SJCRH30 (cell line): ENCODE measurements around the gene ACSL5. TPM values are rescaled to one million over a fixed set of nuclear protein-coding genes. Genes with fewer than 3 reads are reported as not detected.
"Not testable (repeated sequence)": the region's sequence is repeated elsewhere in the genome, so short reads cannot be mapped to it uniquely, and the experiment has no call there.

ENCODE experiments used
- DNase-seq, 2 experiments: peaks; one replicate each; pipeline ENCODE4 v3.0.0-alpha.2; 2015 to 2020
- H3K27ac ChIP-seq: fragments of 250-450 bp; sonication (Bioruptor Pico); 2 replicates; pipeline ENCODE4 v1.5.1; 2020; ENCODE audit warnings: mild to moderate bottlenecking, moderate library complexity
- H3K27me3 ChIP-seq: fragments of 250-450 bp; sonication (Bioruptor Pico); 2 replicates; pipeline ENCODE4 v1.5.1; 2020; ENCODE audit warnings: mild to moderate bottlenecking, moderate library complexity
- H3K36me3 ChIP-seq: fragments of 250-450 bp; sonication (Bioruptor Pico); 2 replicates; pipeline ENCODE4 v1.5.1; 2020; ENCODE audit warnings: mild to moderate bottlenecking, moderate library complexity
- H3K4me1 ChIP-seq: fragments of 250-450 bp; sonication (Bioruptor Pico); 2 replicates; pipeline ENCODE4 v1.5.1; 2020; ENCODE audit warnings: mild to moderate bottlenecking, moderate library complexity
- H3K4me3 ChIP-seq: fragments of 250-450 bp; sonication (Bioruptor Pico); 2 replicates; pipeline ENCODE4 v1.5.1; 2020; ENCODE audit warnings: mild to moderate bottlenecking, moderate library complexity
- H3K9me3 ChIP-seq: fragments of 250-450 bp; sonication (Bioruptor Pico); replicated peaks from 2 replicates; pipeline ENCODE4 v1.5.1; 2020; ENCODE audit warnings: mild to moderate bottlenecking, moderate library complexity
- total RNA-seq: library from RNA; depleted of rRNA; stranded (reverse); fragments of >200 nt; shearing (Covaris generic); gene quantifications from 2 replicates; pipeline ENCODE4 v1.2.3, GENCODE V29; 2014

The ACSL5 gene
- total RNA-seq, 1 experiment from 2014 or later, result 0.06 TPM

DNA sequence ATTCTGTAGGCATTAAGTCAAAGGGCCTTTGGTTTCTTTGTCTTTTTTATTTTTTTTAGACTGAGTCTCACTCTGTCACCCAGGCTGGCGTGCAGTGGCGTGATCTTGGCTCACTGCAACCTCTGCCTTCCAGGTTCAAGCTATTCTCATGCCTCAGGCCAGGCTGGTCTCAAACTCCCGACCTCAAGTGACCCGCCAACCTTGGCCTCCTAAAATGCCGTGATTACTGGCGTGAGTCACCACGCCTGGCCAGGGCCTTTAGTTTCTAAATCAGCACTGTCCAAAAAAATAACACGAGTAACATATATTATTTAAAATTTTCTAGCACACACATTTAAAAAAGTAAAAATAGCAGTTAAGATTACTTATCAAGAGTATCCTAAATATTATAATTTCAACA, 11.1 kb upstream of the ACSL5 start:
- Histone ChIP-seq H3K36me3 (no peaks in the 10 kb centered on the region), H3K9me3 (no peaks in the 10 kb centered on the region), H3K27me3 (peaks cover 5% of the 10 kb centered on the region; the same call in 1 of the 2 replicates), H3K4me3 (no peak overlapping the region), H3K4me1 (no peaks in the 10 kb centered on the region), H3K27ac (no peak overlapping the region)
- DNase-seq, result no peak

DNA sequence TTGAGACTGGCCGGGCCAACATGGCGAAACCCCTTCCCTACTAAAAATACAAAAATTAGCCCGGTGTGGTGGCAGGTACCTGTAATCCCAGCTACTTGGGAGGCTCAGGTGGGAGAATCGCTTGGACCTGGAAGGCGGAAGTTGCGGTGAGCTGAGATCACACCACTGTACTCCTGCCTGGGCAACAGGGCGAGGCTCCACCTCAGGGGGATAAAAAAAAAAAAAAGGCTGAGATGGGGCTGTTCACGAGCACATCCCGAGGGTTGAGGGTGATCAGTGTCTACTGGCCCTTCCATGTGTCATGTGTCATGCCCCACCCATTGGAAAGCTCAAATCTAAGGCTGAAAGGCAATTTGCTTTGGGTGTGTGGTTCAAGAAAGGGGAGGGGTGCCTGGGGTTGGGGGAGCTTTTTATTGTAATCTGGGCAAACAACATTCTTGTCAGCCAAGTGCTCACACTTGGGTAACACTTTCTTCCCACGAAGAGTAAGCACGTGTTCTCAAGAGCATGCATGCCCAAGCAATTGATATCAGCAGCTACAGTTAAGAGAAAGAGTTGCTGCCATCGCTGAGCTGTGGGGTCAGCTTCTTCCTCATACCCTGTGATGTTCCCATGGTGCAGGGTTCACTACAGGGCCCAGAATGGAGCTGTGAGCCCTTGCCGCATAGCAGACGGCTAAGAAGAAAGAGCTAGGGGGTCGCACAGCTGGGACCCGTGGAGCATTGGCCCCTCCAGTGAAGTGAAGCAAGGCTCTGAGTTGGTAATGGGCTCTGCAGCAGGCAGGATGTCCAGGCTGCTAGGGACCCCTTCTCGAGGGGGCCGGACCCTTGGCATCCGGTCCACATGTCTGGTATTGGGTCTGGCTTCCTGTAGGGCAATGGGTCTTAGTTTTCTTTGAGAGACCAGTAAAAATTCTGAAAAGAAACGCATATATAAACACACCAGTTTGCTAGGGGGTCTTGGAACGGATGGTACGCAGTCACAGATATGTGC, 9.9 kb upstream of the ACSL5 start:
- H3K4me1 ChIP-seq, result no peaks in the 10 kb centered on the region
- peaks cover 5% of the 10 kb centered on the region; the same call in 1 of the 2 replicates for H3K27me3 ChIP-seq
- no peak for DNase-seq
- H3K27ac ChIP-seq, result no peak overlapping the region
- H3K4me3 ChIP-seq, result no peak overlapping the region
- no peaks in the 10 kb centered on the region for H3K36me3 ChIP-seq
- no peaks in the 10 kb centered on the region for H3K9me3 ChIP-seq

DNA sequence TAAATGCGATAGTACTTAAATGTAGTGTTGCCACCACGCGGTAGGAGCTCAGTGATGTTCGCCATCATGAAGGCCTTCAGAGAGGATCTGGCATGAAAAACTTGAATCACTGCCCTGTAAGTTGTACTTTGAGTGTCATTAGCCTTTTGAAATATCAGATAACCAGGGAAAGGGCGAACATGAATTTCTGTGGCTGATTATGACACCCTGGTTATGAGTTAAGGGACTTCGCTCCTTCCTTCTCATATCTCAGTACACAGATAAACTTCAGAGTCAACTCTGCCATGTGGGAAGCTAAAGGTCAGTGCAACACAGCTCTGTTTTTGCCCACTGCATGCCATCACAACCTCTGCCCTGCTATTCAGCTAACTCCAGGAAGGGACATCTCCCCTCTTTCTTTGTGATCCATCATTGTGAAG, 8.9 kb upstream of the ACSL5 start:
- Histone ChIP-seq H3K9me3 (no peaks in the 10 kb centered on the region), H3K4me1 (no peaks in the 10 kb centered on the region), H3K36me3 (no peaks in the 10 kb centered on the region), H3K27me3 (peaks cover 5% of the 10 kb centered on the region; the same call in 1 of the 2 replicates), H3K27ac (no peak overlapping the region), H3K4me3 (no peak overlapping the region)
- DNase-seq, result no peak

DNA sequence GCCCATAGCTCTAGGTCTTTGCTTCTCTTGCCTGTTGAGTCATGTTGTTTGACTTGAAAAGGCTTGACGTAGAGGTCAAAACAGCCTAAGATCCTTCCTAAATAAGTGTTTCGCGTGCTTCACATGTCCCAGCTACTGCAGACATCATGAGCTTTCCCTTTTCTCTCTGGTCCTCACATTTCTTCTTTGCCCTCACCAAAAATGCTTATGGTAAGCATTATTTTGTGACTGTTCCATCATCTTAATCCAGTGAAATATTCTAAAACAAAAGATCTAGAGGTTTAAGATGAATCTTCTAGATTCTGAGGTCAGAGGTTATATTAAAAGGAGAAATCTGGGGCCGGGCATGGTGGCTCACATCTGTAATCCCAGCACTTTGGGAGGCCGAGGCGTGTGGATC, 8.5 kb upstream of the ACSL5 start:
- Histone ChIP-seq H3K4me3 (no peak overlapping the region), H3K4me1 (no peaks in the 10 kb centered on the region), H3K36me3 (no peaks in the 10 kb centered on the region), H3K9me3 (no peaks in the 10 kb centered on the region), H3K27ac (no peak overlapping the region), H3K27me3 (peaks cover 5% of the 10 kb centered on the region; the same call in 1 of the 2 replicates)
- no peak for DNase-seq

DNA sequence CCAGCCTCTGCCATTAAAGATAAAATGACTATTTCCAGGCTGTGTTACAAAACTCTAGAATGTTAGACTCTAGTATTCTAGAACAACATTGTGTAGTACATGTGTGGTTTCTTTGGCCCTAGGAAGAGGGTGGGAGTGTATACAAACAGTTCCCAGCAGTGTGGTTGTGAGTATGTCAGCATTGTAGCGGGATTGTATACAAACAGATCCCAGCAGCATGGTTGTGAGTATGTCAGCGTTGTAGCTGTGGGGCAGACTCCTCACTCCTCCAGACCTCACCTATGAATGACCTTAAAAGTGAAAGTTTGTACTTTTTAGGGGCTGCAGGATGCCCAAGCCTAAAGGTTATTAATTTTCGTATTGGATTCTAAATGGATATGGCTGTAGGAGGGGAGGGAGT, 6.9 kb upstream of the ACSL5 start:
- Histone ChIP-seq H3K27me3 (no peaks in the 10 kb centered on the region), H3K4me3 (no peak overlapping the region), H3K27ac (no peak overlapping the region), H3K9me3 (no peaks in the 10 kb centered on the region), H3K36me3 (no peaks in the 10 kb centered on the region), H3K4me1 (no peaks in the 10 kb centered on the region)
- no peak for DNase-seq

DNA sequence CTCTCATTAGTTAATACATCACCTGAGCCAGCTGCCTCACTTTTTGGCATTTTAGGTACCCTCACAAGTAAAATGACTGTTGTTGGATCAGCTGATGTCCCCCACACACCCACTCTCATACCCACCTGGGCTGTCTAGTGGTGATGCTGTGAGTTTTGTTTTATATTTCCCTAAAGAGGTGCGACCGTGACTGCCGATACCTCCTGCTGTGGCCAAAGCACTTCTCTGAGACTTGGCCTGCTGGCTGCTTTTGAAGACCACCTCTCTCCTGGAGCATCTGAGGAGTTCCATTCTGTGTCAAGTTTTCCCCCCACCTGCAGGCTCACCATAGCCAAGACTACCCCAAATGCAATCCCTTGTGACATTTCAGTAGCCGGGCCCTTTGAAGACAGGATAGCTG, 6.4 kb upstream of the ACSL5 start:
- Histone ChIP-seq H3K9me3 (no peaks in the 10 kb centered on the region), H3K4me3 (no peak overlapping the region), H3K36me3 (no peaks in the 10 kb centered on the region), H3K4me1 (no peaks in the 10 kb centered on the region), H3K27ac (no peak overlapping the region), H3K27me3 (no peaks in the 10 kb centered on the region)
- DNase-seq, result no peak

GRCh38 chr10:112369495-112370423, 4.2 kb upstream of the ACSL5 start:
- H3K36me3 ChIP-seq, result no peaks in the 10 kb centered on the region
- no peaks in the 10 kb centered on the region for H3K9me3 ChIP-seq
- H3K27ac ChIP-seq, result no peak overlapping the region
- H3K4me1 ChIP-seq, result no peaks in the 10 kb centered on the region
- H3K27me3 ChIP-seq, result no peaks in the 10 kb centered on the region
- DNase-seq, result no peak
- H3K4me3 ChIP-seq, result no peak overlapping the region

DNA sequence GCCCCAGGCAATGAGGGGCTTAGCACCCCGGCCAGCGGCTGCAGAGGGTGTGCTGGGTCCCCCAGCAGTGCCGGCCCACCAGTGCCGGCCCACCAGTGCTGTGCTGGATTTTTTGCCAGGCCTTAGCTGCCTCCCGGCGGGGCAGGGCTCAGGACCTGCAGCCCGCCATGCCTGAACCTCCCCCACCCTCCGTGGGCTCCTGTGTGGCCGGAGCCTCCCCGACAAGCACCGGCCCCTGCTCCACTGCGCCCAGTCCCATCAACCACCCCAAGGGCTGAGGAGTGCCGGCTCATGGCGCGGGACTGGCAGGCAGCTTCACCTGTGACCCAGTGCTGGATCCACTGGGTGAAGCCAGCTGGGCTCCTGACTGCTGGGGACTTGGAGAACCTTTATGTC, 3.5 kb upstream of the ACSL5 start:
- Histone ChIP-seq H3K27ac (no peak overlapping the region), H3K9me3 (no peaks in the 10 kb centered on the region), H3K27me3 (peaks cover 4% of the 10 kb centered on the region; the same call in 1 of the 2 replicates), H3K4me1 (no peaks in the 10 kb centered on the region; the same call in 1 of the 2 replicates), H3K36me3 (no peaks in the 10 kb centered on the region), H3K4me3 (no peak overlapping the region)
- DNase-seq, result no peak

- not testable (repeated sequence) for H3K4me3 ChIP-seq, H3K9me3 ChIP-seq, H3K4me1 ChIP-seq, H3K27ac ChIP-seq, DNase-seq, H3K27me3 ChIP-seq, H3K36me3 ChIP-seq
Measured at GRCh38 chr10:112371326-112371725, 2.6 kb upstream of the ACSL5 start.

GRCh38 chr10:112372182-112372810, 1.6 kb upstream of the ACSL5 start:
- H3K27me3 ChIP-seq, result peaks cover 12% of the 10 kb centered on the region
- H3K27ac ChIP-seq, DNase-seq, H3K4me3 ChIP-seq, H3K36me3 ChIP-seq, H3K9me3 ChIP-seq, H3K4me1 ChIP-seq: not testable (repeated sequence)

GRCh38 chr10:112374724-112375541, 1.0 kb downstream of the ACSL5 start:
- H3K9me3 ChIP-seq, result no peaks in the 10 kb centered on the region
- H3K27me3 ChIP-seq, result peaks cover 14% of the 10 kb centered on the region
- H3K4me1 ChIP-seq, result no peaks in the 10 kb centered on the region; the same call in 1 of the 2 replicates
- DNase-seq, result peak; percentile 5 to 13
- H3K27ac ChIP-seq, result no peak overlapping the region
- H3K4me3 ChIP-seq, result no peak overlapping the region
- H3K36me3 ChIP-seq, result no peaks in the 10 kb centered on the region

DNA sequence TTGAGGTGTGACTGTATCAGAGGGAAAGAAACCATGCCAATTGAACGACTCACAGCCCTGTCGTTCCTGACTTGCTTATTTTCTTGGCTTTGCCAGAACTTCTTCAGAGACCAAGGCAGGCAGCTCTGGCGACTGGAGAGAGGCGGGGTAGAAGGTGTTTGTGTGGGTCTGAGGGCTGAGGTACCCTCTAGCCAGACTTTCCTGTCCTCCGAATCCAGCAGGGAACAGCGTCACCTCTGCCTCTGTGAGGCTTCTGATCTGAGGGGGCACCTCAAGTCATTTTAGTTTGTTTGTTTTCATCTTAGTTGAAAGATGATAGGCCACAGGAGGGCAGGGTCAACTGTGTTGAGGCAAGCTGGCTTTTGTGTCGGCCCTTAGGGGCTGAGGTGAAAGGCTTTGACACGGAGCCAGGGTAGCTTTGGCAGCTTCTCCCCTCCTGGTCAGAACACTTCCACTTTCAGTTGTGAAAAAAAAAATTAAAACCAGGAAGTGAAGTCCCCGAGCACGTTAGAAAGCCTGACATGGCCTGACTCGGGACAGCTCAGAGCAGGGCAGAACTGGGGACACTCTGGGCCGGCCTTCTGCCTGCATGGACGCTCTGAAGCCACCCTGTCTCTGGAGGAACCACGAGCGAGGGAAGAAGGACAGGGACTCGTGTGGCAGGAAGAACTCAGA, 1.9 kb downstream of the ACSL5 start:
- Histone ChIP-seq H3K9me3 (no peaks in the 10 kb centered on the region), H3K4me3 (peak overlapping the region; percentile 34), H3K27me3 (peaks cover 14% of the 10 kb centered on the region), H3K27ac (no peak overlapping the region), H3K36me3 (no peaks in the 10 kb centered on the region), H3K4me1 (no peaks in the 10 kb centered on the region; the same call in 1 of the 2 replicates)
- DNase-seq, result peak in 1 of 2 experiments; percentile 15

GRCh38 chr10:112376396-112376790, 2.5 kb downstream of the ACSL5 start:
- no peak for DNase-seq
- H3K36me3 ChIP-seq, result no peaks in the 10 kb centered on the region
- H3K9me3 ChIP-seq, result no peaks in the 10 kb centered on the region
- peaks cover 14% of the 10 kb centered on the region for H3K27me3 ChIP-seq
- no peaks in the 10 kb centered on the region; the same call in 1 of the 2 replicates for H3K4me1 ChIP-seq
- H3K27ac ChIP-seq, result no peak overlapping the region
- H3K4me3 ChIP-seq, result peak overlapping the region; percentile 34
